ENCODE measurements around the gene KIF3B. TPM values are rescaled to one million over a fixed set of nuclear protein-coding genes. Genes with fewer than 3 reads are reported as not detected.
A peak's percentile ranks its signal among the peaks of the same experiment; 100 is the strongest.
"Not testable (repeated sequence)": the region's sequence is repeated elsewhere in the genome, so short reads cannot be mapped to it uniquely, and the experiment has no call there.

The KIF3B gene
- total RNA-seq, 1 donor from 2014 or later = 15.1 TPM

DNA sequence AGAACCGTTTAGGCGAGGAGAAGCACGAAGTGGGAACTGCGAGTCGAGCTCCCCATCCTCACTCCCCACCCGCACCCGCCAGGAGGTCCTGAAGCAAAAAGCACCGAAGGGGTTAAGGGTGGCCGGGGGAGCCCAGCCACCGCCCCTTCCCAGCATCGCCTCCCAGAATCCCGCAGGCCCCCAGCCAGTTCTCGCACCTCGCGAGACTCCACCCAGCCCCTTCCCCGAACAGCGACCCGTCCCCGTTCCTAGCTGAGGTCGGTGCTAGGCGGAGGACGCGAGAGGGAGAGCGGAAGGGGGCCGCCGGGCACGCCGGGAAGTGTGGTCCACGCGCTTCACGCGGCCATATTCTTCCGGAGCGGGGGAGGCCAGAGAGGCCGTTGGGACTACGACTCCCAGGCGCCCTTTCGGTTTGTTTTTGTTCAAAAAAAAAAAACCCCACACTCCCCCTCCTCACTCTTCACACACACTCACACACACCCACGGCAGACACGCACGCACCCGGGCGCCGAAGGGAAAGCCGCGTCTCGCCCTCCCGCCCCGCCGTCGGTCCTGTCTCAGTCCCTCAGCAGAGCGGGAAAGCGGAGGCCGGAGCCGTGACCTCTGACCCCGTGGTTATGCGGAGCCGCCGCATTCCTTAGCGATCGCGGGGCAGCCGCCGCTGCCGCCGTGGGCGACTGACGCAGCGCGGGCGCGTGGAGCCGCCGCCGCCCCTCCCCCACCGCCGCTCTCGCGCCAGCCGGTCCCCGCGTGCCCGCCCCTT, 80.6 kb downstream of the KIF3B start, which contains the start of gene ASXL1:
Gene ASXL1 (plus strand): TSS at position 463 of the 763 bp plus-strand sequence. CDS start 445 bp downstream, outside the sequence.
- DNase-seq = peak; percentile 98

DNA sequence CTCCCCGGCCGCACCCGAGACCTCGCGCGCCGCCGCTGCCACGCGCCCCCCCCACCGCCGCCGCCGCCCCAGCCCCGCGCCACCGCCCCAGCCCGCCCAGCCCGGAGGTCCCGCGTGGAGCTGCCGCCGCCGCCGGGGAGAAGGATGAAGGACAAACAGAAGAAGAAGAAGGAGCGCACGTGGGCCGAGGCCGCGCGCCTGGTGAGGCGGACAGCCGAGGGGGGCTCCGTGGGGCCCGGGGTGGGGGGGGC, 81.1 kb downstream of the KIF3B start:
- DNase-seq = no peak

DNA sequence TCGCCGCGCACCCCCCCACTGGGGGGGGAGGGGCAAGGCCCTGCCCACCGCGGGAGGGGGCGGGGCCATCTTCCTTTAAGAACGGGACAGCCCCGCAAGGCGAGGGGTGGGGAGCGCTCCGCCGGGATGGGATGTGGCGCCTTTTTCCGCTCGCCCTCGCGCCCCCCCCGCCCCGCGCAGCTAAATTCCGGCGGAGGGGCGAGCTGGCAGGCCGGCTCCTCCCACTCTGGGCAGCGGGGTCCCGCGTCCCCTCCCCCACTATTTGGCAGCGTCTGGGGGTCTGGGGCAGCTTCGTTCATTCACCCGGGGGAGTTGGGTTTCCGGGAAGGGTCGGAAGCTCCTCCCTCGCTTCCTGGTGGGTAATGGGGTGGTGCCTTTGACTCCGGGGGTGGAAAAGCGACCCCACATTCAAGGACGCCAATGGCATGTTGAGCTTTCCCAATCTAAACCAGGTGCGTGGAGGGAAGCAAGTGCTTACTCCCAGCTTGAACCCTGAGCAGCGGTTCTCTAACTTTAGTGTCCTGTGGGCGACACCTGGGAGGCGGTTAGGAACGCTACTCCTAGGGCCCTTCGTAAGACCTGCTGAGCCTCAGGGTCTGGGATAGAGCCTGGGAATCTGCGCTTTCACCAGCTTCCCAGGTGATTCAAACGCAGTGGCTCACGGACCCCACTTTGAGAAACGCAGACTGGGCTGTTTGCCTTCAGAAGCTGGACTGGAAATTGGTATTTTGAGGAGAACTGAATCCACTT, 81.6 kb downstream of the KIF3B start:
- DNase-seq = peak; percentile 75

DNA sequence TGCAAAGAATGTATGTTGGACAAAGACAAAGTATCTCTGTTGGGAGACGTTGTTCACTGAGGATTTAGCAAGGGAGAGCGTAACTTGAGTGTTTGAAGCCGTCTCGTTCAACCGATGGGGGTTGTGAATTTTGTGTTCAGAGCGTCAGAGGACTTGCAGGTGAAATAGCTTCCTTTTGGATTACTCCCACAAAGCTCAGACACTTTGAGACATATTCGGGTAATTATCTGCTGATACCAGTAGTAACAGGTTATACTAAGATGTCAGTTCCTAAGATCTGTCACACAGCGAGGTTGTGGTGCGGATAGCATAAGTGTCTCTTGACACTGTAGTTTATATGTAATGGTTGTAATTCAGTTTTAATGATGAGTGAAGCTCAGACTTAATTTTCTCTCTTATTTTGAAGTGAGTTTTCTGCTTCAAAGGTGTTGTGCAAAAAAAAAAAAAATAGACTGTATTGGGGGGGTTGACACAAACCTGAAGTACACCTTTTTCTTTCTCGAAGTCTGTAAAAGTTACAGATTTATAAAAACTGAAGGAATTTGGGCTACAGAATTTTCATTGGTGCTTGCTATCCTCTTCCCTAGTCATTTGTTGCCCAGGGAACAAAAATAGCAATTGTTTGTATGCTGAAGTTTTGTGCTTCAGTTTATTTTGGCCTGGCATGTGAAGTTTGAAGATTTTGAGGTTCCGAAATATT, 82.3 kb downstream of the KIF3B start:
- peak; percentile 52 for DNase-seq

DNA sequence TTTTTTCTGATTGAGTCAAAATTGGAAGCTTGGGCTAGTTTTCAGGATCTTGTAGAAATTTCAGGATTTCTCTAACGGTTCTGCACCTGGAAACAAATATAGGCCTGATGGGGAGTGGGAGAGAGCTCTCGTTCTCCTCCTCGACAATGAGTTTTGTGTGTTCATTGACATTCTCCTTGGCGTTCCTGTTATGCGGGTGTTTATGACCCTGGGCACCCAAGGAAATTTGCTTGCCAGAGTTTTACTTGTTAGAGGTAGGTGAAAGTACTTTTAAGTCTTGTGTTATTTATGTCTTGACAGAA, 82.8 kb downstream of the KIF3B start:
- no peak for DNase-seq

DNA sequence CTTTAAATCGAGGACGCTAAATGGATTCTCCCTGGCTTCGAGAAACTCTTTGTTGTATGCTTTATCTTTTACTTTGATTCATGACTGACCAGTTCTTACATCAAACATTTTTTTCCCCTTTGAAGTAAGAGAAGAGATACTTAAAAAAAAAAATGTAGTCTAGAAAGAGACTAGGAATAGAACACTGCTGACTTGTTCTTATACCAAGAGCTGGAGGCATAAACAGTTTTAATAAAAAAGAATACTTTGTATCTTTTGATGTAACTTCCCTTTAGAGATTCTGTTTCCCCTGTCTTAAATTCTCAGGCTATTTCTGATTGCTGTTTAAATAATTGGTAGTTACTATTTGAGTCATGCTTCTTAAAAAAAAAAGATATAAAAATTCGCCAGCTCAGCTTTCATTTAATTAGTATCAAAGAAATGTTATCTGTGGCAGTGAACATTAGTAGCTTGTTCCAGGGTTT, 85.5 kb downstream of the KIF3B start:
- no peak for DNase-seq

DNA sequence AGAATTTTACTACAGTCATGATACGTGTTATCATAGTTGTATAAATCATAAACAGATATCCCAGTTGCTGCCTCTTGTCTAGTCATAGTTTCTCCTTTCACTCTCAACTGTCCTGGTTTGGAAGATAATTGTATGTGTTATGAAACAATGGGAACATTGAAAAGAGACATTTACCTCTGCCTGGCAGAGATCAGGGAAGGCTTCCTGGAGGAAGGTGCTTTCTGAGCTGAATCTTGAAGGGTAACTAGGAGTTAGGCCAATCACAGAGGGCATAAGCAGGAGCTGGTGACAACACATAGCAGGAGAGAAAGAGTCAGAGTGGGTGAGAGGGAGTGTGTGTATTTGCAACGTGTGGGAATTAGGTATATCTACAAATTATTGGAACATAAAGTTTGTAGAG, 86.0 kb downstream of the KIF3B start:
- DNase-seq = no peak

DNA sequence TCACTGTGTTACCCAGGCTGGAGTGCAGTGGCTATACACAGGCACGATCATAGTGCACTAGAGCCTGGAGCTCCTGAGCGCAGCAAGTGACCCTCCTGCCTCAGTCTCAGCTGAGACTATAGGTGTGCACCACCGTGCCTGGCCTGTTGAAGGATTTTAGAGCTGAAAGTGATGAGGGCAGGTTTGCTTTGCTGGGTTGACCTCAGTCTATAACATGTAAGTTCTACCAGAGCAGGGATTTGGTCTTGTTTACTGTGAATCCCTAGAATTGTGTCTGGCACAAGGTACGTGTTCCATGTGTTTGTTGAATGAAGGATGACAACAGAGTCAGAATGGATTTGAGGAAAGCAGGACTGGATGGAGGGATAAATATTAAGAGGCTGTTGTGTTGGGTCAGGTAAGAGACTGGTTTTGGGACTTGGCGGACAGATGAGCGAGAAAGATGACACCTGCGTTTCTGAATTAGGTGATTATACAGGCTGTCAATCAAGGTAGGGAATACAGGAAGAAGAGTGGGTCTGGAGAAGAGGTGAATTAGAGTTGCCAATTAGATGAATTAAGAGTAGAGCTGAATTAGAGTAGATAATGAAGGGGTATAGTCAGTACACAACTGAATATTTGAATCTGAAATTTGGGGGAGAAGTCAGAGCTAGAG, 87.2 kb downstream of the KIF3B start:
- DNase-seq = no peak

DNA sequence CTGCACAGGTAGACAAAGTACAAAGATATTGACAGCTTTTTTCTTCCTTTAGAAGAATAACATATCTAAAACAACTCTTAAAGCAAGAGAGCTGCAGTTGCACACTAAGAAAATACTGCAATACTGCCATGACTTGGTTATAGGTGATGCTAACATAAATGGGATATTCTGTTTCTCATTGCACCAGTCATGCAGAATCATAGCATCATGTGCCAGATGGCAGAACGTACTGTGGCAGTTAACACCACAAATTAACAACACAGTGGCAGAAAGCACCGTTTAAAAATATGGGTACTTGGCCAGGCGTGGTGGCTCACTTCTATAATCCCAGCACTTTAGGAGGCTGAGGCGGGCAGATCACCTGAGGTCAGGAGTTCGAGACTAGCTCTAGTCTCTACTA, 88.1 kb downstream of the KIF3B start:
- no peak for DNase-seq

DNA sequence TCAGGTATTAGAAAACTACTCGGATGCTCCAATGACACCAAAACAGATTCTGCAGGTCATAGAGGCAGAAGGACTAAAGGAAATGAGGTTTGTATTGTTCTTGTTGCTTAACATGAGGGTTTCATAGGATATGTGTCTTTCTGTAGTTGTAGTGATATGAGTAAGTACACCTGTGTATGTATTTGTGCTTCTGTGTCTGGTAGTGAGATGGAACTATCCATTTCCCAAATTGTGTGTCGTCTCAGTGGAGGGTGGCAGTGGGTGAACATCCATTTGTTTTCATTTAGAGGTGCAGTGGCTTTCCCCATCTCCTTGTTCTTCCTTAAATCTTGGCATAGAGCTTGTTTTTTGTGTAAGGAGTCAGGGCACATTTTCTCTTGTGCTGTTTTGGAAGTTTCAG, 88.9 kb downstream of the KIF3B start:
- DNase-seq = no peak

DNA sequence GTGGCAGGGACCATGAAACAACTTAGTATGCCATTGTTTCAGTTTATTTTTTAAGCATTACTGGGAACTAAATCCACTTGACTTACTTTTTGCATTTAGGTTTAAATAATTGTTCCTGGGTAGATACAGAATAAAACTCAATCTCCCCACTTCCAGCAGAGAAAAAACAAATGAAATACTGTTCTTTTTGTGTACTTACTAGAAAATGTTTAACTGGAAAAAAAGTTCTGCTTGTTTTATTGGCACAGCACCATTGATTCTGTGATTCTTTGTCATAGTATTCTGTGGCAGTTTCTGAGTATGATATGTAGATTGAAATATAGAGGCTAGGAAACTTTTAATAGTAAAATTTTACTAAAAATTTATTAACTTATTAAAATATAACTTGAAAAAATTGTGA, 90.9 kb downstream of the KIF3B start:
- no peak for DNase-seq

DNA sequence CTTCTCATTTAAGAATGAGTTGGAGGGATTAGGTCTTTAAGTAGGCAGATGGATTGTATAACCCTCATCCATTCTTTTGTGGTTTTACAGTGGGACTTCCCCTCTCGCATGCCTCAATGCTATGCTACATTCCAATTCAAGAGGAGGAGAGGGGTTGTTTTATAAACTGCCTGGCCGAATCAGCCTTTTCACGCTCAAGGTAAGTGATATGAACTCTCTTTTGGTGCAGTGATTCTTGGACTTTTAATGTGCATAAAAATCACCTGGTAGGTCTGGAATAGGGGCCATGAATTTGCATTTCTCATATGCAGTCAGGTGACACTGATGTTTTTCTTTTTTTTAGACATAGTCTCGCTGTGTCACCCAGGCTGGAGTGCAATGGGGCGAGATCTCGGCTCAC, 91.5 kb downstream of the KIF3B start:
- no peak for DNase-seq

DNA sequence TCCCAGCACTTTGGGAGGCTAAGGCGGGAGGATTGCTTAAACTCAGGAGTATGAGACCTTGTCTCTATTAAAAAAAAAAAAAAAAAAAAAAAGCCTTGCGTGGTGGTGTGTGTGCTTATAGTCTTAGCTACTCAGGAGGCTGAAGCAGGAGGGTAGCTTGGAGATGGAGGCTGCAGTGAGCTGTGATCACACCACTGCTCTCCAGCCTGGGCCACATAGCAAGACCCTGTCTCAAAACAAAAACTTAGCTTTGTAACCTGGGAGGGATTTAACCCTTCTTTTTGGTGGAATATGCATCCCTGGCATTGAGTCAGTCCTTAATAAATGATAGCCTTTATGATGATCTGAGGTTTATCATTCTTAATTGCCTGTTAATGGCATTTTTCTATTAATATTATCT, 93.4 kb downstream of the KIF3B start:
- no peak for DNase-seq

DNA sequence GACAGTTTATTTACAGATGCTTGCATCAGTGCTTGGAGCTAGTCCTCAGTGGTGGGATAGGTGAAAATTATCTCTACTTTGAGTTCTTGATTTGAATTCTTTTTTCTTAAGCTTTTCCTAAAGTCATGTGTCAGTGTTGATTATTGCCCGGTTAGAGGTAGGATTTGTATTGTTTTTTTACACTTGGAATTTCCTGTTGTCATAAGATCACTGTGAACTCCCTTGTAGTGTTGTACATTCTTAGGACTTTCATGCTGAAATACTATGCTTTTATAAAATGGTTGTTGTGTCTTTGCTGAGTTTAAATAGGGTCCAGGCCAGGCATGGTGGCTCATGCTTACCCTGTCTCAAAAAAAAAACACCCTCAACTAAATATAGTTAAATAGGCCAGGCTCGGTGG, 101.0 kb downstream of the KIF3B start:
- no peak for DNase-seq

DNA sequence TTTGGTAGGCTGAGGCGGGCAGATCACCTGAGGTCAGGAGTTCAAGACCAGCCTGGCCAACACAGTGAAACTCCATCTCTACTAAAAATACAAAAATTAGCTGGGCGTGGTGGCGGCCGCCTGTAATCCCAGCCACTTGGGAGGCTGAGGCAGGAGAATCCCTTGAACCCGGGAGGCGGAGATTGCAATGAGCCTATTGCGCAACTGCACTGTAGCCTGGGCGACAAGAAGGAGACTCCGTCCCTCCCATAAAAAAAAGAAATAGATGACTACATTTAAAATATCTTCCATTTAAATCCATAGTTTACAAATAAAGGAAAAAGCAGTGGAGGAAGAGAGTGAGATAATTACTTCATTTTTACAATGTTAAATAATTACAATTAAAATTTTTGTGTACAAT, 102.6 kb downstream of the KIF3B start:
- DNase-seq = not testable (repeated sequence)

DNA sequence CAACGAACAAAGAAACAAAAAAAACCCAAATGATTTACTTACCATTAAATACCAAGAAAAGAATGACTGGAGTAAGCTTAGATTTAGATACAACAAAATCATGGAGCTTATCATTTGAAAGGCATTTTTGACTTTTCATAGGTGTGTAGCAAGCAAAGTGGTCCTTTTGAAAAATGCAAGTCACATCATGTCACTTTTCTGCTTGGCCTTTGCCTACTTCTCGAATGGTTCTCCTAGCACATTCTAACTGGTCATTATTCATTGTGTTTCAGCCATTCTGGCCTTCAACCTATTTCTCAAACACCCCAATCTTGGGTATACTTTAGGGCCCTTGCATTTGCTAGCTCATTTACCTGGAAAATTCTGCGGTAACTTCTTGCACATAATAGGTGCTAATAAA, 103.3 kb downstream of the KIF3B start:
- no peak for DNase-seq

DNA sequence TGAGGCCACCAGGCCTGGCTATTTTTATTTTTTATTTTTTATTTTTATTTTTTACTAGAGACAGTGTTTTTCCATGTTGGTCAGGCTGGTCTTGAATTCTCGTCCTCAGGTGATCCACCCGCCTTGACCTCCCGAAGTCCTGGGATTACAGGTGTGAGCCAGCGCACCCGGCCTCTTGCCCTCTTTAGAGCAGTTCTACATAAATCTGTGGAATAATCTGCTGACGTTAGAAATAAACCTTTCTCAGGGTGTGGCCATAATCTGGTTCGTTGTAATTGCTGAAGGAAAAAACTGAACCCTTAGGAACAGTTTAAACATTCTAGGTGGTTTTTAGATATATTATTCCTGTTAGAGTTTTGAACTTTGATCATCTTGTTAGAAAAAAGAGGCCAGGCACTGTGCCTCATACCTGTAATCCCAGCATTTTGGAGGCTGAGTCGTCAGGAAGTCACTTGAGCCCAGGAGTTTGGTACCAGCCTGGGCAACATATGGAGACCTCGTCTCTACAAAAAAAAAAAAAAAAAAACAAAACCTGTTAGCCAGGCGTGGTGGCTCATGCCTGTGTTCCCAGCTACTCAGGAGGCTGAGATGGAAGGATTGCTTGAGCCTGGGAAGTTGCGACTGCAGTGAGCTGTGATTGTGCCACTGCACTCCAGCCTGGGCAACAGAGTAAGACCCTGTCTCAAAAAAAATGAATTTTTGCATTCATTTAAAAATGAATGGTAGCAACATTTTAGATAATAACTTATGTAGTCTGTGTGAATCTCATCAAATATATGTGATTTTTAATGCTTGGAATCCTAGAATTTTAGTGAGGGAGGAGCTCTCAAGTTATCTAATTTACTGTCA, 104.9 kb downstream of the KIF3B start:
- no peak for DNase-seq

DNA sequence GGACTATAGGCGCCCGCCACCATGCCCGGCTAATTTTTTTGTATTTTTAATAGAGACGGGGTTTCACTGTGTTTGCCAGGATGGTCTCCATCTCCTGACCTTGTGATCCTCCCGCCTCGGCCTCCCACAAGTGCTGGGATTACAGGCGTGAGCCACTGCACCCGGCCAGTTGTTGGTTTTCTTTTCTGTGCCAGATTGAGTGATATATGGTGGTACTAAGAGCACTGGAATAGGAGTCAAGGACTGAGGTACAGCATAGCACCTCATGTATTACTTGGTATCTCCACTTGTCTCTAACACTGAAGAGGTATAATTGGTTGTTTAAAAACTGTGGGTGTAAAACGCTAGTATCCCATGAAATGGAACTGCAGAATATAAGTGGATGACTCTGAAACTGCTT, 106.0 kb downstream of the KIF3B start:
- not testable (repeated sequence) for DNase-seq
